LNCaP clone FGC (cell line): Measurements from ENCODE around the gene RADIL.

ENCODE experiments used
- DNase-seq: peaks from one replicate; pipeline ENCODE4 v3.0.0-alpha.2; 2011; ENCODE audit warnings: low read depth
- H3K4me3 ChIP-seq: 2 replicates; pipeline ENCODE4 v1.5.1; 2011; ENCODE audit warnings: mild to moderate bottlenecking, low read depth, low read length, control low read depth
- TF ChIP-seq, protein P1 (sequence below): IDR thresholded peaks from 2 replicates; pipeline ENCODE4 v1.5.1; 2012; ENCODE audit warnings: mild to moderate bottlenecking; ENCODE audit not compliant: control insufficient read depth, insufficient read depth; ENCODE audit errors: extremely low read depth

The RADIL gene

DNA sequence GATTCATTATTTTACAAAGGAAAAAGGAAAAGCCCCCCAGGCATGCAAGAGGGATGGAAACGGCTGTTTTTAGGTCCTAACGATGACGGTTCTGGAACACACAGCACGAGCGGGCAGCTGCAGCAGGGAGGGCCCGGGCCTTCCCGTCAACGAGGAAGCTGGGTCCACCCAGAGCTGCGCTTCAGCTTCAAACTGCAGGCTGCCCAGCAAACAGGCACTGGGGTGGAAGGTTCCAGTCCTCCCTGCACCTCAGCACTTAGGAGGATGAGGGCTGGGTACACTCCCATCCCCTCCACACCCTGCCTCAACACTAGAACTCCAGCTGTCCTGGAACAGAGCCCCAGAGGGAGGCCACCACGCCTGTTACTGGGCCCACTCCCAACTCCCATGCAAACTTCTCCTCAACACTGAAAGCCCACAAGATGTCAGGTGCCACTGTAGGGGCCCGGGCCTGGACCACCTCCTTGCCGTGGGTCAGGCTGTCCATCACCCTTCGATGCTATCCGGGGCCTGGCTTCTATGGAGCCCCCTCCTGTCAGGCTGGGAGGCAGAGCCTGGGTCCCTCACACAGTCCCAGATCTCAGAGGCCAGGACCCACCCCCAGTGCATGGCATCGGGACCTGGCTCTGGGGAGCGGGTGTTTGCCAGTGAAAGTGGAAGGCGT is 54.7 kb downstream of the RADIL start:
- no peak overlapping the region for H3K4me3 ChIP-seq
- no peak for DNase-seq
- TF ChIP-seq, protein P1, sequence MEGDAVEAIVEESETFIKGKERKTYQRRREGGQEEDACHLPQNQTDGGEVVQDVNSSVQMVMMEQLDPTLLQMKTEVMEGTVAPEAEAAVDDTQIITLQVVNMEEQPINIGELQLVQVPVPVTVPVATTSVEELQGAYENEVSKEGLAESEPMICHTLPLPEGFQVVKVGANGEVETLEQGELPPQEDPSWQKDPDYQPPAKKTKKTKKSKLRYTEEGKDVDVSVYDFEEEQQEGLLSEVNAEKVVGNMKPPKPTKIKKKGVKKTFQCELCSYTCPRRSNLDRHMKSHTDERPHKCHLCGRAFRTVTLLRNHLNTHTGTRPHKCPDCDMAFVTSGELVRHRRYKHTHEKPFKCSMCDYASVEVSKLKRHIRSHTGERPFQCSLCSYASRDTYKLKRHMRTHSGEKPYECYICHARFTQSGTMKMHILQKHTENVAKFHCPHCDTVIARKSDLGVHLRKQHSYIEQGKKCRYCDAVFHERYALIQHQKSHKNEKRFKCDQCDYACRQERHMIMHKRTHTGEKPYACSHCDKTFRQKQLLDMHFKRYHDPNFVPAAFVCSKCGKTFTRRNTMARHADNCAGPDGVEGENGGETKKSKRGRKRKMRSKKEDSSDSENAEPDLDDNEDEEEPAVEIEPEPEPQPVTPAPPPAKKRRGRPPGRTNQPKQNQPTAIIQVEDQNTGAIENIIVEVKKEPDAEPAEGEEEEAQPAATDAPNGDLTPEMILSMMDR, result no peak

DNA sequence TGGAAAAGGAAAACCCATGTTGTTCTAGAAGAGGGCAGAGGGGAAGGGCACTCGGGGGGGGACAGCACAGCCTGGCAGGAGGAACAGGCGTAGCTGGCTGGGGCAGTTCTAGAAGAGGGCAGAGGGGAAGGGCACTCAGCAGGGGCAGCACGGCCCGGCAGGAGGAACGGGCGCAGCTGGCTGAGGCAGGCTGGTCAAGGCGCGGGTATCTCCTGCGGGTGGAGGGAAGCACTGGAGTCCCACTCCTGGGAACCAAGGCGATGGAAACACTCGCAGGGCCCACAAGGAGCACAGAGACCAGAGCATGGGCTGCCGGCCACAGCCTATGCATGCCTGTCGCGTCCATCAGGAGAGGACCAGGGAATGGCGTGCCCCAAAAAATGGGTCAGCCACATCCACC is 58.4 kb downstream of the RADIL start:
- DNase-seq, result no peak

DNA sequence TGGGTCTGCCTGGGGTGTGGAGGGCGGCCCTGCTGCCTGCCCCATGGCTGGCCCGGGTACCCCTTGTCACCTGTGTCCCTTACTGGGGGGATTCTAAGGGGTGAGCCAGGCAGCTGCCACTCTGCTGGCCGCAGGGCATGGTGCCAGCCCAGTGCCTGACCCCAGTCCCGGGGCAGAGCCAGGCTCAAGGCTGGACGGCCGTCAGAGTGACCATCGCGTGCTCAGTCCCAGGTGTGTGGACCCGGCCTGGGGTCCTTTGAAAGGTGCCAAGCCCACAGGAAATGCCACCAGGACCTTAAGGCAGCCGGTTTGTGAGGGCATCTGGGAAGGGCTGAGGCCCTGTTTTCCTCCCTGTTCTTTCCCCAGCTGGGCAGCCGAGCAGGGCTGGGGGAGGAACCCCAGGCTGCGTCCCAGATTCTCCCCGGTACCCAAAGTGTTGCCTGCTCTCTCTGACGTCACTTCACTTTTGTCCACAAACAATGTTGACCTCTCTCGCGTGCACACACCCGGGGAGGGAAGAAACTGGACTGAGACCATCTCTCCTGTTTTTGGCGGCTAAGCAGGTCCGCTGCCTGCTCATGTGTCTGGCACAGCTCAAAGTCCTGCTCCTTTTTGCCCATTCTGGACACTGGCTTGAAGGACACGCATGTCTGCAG is 59.3 kb downstream of the RADIL start:
- TF ChIP-seq, protein P1, result no peak
- no peak overlapping the region for H3K4me3 ChIP-seq
- DNase-seq, result no peak

More for the DNA sequence above, 58.4 kb downstream of the RADIL start:
- TF ChIP-seq, protein P1, result no peak
- no peak overlapping the region for H3K4me3 ChIP-seq

DNA sequence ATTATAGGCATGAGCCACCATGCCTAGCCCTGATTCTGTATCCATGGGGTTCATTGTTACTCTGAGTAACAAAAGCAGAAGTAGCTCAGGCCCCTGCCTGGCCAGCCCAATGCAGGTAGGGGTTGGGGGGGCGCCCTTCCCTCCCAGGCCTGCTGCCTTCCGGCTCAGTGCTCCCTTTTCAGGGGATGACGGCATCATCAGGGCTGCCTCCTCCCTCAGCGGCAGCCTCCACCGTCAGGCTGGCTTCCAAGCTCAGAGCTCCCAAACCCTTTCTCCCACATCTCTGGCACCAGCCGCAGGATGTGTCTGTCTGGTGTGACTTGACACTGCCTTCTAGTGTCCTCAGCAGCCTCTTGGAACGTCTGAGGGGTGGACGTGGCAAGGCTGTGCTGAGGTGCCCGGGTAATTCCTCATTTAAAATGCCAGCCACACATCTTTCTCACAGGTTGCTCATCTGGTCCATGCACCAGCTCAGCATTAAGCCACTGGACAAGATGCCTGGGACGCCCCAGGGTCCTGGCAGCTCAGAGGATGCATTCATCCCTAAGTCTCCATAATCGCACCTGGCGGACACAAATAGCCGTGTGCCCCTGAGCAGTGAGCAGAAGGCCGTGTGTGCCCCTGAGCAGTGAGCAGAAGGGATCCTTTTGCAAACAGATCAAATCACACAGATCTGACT is 59.9 kb downstream of the RADIL start:
- TF ChIP-seq, protein P1, result no peak
- no peak for DNase-seq
- H3K4me3 ChIP-seq, result no peak overlapping the region

DNA sequence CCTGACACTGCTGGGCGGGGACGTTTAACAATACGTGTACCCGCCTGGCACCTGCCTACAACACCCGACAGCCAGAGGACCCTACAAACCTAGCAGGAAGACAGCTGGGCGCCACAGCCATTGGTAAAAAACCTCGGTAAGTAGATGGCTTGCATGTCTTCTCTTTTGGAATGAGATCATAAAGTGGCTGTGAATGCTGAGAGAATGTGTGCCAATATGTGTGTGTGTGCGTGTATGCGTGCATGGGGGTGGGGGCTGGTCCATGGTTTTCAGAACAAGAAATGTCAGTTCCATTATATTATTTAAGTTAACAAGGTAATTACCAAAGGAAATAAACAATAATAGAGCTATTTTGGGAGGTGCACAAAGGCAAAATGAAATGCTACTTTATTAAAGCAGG is 60.8 kb downstream of the RADIL start:
- H3K4me3 ChIP-seq, result no peak overlapping the region
- TF ChIP-seq, protein P1, result no peak
- no peak for DNase-seq

DNA sequence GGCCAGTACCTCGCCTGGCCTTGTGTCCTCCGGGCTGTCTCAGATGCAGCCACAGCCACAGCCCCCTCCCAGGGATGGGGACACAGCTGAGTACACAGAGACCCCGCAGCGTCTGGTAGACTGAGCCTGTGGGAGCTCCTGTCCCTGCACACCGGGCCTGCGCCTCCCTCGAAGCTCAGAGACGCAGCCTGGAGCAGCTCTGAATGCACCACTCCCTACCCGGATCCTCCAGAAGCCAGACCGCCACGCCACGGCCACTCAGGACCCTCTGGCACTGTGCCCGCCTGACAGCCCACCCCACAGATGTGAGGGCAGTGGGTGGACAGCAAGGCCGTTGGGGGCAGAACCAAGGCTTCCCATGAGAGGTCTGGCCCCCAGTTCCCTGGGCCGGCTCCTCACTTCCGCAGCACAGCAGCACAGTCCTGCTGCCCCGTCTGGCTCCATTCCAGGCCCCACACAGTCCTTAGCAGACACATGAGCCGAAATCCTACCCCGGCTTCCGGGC is 62.5 kb downstream of the RADIL start:
- TF ChIP-seq, protein P1, result no peak
- H3K4me3 ChIP-seq, result no peak overlapping the region
- DNase-seq, result no peak
